Uterus (tissue), 2 donors: ENCODE results near the gene DEAF1.

ENCODE experiments used
- POLR2A ChIP-seq, 2 donors: fragments of 450-650 bp; IDR thresholded peaks; one replicate each; pipeline ENCODE4 v1.6.1; 2016; ENCODE audit warnings: antibody characterized with exemption in 2 of 2, mild to moderate bottlenecking in 1 of 2, moderate library complexity in 1 of 2
- TF ChIP-seq, protein P1 (sequence below), 4 experiments: fragments of 200-600 bp in 2 of 4; fragments of 450-650 bp in 2 of 4; sonication (generic) in 2 of 4; IDR thresholded peaks; one replicate each; pipeline ENCODE4 v1.5.1; 2016 to 2019; ENCODE audit warnings: antibody characterized with exemption in 4 of 4, mild to moderate bottlenecking in 2 of 4, moderate library complexity in 1 of 4

DNA sequence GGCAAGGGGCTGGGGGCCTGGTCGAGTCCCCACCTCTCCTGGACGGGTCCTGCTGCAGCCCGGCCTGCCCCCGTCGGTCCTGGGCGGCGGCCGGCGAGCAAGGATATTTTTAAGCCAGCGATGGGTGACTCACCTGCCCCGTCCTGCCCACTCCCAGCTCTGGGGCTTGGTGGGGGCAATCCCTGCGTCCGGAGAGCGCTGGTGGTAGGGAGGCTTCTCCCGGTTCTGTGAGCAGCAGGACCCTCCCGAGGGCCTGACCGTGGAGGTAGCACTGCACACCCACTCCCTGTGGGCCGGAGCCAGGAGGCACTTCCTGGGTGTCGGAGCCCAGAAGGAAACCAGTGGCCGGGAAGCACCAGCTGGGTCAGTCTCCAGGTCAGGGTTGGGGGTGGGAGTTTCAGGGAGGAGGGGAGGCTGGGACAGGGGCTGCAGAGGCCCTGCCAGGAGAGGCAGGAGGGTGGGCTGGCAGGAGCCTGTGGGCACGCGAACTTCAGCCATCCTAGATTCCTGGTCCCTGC is 11.5 kb upstream of the DEAF1 start:
- TF ChIP-seq, protein P1, sequence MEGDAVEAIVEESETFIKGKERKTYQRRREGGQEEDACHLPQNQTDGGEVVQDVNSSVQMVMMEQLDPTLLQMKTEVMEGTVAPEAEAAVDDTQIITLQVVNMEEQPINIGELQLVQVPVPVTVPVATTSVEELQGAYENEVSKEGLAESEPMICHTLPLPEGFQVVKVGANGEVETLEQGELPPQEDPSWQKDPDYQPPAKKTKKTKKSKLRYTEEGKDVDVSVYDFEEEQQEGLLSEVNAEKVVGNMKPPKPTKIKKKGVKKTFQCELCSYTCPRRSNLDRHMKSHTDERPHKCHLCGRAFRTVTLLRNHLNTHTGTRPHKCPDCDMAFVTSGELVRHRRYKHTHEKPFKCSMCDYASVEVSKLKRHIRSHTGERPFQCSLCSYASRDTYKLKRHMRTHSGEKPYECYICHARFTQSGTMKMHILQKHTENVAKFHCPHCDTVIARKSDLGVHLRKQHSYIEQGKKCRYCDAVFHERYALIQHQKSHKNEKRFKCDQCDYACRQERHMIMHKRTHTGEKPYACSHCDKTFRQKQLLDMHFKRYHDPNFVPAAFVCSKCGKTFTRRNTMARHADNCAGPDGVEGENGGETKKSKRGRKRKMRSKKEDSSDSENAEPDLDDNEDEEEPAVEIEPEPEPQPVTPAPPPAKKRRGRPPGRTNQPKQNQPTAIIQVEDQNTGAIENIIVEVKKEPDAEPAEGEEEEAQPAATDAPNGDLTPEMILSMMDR (IDR thresholded peaks at IDR 0.05), result no peak
- peak in 1 of 2 donors; percentile 11 for TF ChIP-seq POLR2A (IDR thresholded peaks at IDR 0.05)
